Neural progenitor cell (in vitro differentiated cells): Measurements from ENCODE around the gene FAM110D.
A peak's percentile ranks its signal among the peaks of the same experiment; 100 is the strongest.

ENCODE experiments used
- EZH2 ChIP-seq: fragments of 200-600 bp; sonication (generic); IDR thresholded peaks from 2 replicates; pipeline ENCODE4 v1.6.1; 2017; ENCODE audit warnings: antibody characterized with exemption, mild to moderate bottlenecking, moderate library complexity
- TF ChIP-seq, protein P1 (sequence below): fragments of 200-600 bp; sonication (generic); IDR thresholded peaks from 2 replicates; pipeline ENCODE4 v1.5.1; 2017; ENCODE audit warnings: antibody characterized with exemption, mild to moderate bottlenecking

DNA sequence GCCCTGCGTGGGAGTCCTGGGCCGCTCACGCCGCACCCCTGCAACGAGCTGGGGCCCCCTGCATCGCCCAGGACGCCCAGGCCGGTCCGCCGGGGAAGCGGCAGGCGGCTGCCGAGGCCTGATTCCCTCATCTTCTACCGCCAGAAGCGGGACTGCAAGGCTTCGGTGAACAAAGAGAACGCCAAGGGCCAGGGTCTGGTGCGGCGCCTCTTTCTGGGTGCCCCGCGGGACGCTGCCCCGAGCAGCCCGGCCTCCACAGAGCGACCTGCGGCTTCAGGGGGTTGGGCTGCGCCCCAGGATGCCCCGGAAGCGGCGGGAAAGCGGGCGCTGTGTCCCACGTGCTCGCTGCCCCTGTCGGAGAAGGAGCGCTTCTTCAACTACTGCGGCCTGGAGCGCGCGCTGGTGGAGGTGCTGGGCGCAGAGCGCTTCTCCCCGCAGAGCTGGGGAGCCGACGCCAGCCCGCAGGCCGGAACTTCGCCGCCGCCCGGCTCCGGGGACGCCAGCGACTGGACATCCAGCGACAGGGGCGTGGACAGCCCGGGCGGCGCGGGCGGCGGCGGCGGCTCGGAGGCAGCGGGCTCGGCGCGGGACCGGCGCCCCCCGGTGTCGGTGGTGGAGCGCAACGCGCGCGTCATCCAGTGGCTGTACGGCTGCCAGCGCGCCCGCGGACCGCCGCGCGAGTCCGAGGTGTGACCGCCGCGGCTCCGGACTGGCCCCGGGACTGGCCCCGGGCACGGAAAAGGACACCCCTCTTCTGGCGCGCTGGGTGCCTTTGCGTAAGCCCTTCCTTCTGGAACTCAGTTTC is 2.7 kb downstream of the FAM110D start:
- TF ChIP-seq, protein P1, sequence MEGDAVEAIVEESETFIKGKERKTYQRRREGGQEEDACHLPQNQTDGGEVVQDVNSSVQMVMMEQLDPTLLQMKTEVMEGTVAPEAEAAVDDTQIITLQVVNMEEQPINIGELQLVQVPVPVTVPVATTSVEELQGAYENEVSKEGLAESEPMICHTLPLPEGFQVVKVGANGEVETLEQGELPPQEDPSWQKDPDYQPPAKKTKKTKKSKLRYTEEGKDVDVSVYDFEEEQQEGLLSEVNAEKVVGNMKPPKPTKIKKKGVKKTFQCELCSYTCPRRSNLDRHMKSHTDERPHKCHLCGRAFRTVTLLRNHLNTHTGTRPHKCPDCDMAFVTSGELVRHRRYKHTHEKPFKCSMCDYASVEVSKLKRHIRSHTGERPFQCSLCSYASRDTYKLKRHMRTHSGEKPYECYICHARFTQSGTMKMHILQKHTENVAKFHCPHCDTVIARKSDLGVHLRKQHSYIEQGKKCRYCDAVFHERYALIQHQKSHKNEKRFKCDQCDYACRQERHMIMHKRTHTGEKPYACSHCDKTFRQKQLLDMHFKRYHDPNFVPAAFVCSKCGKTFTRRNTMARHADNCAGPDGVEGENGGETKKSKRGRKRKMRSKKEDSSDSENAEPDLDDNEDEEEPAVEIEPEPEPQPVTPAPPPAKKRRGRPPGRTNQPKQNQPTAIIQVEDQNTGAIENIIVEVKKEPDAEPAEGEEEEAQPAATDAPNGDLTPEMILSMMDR: peak; percentile 29
- peak; percentile 85 for TF ChIP-seq EZH2
